GM21528 (cell line): ENCODE results near the gene NEU1.
"Not testable (repeated sequence)": the region's sequence is repeated elsewhere in the genome, so short reads cannot be mapped to it uniquely, and the experiment has no call there.

ENCODE experiments used
- ATAC-seq: cut with Tn5 transposase; IDR thresholded peaks from one replicate; pipeline ENCODE4 v1.9.1; 2021; ENCODE audit warnings: mild to moderate bottlenecking, moderate library complexity; ENCODE audit not compliant: unreplicated experiment, low FRiP score

The NEU1 gene

DNA sequence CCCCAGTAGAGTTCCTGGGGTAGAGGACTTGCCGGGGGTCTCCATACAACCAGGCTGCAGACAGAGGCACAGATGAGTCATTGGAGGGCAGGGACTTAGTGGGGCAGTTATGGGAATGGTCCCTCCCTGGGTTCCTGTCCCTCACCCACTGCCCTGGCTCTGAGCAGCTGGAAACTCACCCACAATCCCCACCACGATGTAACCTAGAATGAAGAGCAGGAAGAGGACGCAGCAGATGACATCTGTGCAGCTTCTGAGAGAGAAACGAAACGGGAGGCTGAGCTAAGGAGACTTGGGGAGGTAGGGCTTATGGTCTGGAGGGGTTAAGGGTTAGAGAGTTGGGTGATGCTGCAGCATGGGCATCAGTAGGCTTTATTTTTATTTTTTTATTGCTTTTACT, 13.3 kb upstream of the NEU1 start:
- no peak for ATAC-seq

DNA sequence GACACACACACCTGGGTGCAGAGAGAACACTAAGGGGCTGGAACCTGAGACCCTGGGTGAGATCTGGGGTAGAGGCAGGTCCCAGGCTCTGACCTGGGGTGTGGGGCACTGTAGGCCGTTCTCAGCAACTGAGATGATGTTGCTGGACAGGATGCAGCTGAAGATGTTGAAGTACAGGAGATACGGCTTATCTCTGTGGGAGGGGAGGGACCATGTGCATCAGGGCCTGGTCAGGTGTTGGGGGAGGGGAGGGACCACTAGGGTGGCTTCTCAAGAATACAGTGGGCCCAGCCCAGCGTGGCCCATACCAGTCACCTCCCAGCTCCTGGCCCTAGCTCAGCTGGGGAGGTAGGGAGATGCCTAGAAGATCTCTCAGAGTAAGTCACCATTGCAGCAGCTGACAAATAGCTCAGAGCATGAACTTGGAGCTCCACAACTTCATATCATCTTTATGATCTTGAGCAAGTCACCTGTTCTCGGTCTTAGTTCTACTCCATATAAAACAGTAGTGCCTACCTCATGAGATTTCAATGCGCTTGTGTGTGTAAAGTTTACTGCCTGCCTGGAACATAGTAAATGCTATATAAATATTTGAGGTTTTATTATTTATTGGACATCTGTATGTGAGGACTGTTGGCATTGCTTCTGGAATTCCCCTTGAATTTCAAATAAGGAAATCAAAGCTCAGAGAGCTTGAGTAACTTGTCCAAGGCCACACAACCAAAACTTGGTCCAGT, 12.4 kb upstream of the NEU1 start:
- no peak for ATAC-seq

DNA sequence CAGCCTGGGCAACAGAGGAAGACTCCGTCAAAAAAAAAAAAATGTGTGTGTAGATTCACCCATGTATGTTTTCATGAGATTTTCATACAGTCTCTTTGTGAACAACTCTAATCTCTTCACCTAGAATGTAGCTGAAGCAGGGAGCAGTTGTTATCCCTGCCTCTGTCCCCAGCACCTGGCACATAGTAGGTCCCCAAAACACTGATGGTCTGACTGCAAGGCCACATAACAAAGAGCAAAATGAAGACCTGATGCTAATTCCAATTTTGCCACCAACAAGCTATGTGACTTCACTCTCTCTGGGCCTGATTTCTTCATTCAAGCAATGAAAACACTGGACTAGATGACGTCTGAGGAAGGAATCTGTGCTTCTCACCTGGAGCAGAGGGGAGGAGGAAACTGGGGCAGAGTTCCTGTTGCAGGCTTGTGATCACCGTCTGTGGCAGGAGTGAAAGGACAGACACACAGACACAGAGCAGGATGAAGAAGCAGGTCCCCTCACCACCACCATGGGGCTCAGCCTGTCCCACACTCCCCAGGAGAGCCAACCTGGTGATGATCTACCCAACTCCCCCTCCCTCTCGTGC, 11.6 kb upstream of the NEU1 start:
- ATAC-seq = no peak

DNA sequence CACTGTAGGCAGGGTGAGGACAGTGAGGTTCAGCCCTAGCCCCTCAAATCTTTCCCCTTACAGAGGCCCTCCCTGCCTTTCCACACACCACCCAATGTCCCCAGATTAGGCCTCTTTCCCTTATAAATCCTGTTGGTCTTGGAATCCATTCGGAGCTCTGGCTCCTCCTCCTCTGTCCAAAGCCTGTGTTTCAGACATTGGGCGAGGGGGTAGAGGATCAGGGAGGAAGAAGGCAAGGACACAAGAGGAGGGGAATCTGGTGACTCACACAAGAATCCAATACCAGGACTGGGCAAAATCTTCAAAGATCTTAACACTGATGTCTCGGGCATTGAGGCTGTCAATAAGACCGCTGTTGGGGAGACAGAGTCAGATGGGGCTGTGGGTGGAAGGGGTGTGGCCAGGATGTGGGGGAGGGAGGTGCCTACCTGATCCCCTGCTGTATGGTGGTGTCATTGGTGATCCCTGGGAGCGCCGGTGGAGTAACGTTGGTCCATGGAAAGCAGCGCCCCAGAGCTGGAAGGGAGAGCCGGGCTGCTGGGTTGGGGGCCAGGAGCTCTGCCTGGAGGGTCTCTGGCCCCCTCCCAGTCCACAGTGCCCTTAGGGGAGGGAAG, 8.5 kb upstream of the NEU1 start:
- no peak for ATAC-seq

DNA sequence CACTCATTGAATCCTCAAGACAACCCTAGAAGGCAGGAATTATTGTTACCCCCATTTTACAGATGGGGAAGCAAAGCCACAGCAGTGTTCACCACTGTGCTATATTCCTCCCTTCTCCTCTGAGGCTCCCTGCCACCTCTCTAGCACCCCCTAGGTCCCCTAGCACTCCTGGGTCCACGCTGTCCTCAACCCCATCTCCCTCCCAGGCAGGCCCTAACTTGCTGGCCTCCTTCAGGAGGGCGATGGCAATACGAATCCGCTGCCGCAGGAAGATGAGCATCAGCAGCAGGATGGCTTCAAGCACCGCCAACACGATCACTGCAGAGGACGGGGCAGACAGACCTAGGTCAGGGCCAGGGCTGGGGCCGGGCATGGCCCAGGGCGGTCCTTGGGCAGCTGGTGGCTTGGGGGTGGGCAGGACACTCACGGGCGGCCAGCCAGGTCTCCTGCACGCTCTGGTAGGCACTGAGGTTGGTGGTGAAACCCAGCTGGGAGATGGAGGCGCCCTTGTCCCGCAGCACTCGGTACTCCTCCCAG, 7.8 kb upstream of the NEU1 start:
- ATAC-seq = no peak

DNA sequence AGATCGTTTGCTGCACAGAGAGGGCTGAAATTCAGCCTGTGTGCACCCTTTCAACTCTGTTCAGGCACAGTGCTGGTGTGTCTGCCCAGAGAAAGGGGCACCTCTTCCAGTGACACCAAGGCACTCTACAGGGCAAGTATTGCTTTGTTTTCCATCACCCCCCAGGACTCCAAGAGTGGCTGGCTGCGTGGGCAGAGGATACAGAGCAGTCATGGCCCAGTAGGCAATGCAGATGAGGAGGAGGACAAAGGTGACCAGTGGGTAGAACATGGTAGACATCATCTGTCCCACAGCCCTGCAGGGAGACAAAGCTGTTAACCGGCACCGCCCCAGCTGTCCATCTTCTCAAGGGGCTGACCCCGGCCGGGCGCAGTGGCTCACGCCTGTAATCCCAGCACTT, 6.7 kb upstream of the NEU1 start:
- no peak for ATAC-seq

DNA sequence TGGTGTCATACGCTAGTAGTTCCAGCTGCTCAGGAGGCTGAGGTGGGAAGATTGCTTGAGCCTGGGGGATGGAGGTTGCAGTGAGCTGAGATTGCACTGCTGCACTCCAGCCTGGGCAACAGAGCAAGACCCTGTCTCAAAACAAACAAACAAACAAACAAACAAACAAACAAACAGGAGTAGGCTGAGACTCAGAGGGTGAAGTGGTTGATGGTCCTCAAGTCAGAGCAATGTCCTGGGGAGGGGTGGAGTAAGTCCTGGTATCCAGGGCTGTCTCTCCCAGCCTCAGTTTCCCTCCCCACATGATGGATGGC, 6.0 kb upstream of the NEU1 start:
- ATAC-seq = not testable (repeated sequence)

DNA sequence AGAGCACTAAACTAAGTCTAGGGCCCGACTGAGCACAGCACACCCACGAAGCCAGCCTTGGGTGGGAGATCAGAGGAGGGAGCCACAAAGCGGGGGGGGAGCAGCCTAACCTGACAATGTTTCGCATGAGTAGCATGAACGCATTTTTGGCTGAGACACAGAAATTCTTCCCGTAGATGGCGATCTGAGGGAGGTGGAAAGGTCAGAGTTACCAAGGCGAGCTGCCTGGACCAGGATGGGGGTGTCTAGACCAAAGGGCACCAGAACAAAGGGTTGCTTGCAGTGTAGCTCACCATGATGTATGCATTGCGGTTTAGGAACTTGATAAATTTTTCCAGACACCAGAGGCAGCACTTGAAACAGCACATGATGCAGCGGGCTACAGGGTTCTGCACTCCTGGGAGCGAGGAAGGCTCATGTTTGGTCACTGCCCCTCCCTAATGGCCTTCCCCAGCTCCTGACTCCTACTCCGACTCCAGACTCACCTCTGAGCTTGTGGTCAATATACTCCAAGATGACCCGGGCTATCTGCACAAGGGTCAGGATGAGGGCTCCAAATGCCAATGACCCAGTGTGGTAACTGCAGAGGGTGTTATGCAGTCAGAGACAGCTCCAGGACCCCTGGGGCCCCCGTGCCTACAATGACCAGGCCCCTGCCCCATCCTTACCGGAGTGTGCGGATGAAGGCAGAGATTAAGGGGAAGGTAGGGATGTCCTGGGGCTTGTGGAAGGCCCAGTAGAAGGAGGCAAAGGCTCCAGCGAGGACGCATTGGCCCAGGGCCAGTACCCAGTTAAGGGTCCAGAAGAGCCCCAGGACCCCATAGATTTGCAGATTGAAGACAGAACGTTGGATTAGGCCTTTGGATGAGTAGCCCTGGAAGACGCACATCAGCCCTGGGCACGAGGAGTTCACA, 2.8 kb upstream of the NEU1 start:
- ATAC-seq = no peak

DNA sequence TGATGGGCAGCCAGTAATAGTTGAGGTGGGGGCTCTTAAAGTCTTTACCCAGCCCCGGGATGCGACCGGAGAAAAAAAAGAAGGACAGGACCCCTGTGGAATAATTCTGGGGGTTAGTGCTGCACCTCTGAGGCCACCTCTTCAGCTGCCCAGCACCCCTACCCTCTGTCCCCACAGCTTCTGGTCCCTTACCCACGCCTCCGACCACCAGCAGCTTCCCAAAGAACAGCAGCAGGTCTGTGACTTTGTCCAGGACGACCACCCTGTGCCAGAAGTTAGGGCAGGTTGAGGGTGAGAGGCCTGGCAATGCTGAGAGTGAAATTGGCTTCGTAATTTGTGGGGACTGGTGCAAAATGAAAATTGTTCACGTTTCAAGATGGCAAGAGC, 2.2 kb upstream of the NEU1 start:
- no peak for ATAC-seq

DNA sequence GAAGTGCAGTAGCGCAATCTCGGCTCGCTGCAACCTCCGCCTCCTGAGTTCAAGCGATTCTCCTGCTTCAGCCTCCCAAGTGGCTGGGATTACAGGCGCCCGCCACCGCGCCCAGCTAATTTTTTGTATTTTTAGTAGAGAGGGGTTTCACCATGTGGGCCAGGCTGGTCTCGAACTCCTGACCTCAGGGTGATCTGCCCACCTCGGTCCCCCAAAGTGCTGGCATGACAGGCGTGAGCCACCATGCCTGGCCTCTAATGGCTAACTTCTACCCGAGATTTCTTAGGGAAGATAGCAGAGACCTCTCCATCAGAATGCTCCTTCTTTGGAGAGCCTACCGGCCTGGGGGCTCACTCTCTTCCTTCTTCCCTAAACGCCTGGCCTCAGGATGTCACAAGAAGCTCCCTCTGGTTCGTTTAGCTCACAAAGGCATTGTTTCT, 1.5 kb upstream of the NEU1 start:
- ATAC-seq = not testable (repeated sequence)

DNA sequence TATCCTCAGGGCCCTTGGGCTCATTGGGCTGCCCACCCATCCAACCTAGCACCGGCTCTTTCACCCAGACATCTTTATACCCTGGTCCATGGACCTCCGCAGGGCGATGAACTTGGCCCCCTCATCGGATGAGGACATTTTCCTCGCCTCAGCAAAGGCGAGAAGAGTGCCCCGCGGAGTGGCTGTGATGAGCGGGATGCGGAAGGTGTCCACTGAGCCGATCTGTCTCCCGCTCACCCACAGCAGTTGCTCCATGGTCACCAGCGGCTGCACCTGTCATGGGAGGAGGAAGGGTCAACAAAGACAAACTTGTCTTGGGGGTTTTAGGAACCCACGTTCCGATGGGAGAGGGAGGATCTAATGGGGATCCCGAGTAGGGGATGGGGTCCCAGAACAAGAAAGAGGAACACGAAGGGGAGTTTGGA, 690 bp downstream of the NEU1 start:
- ATAC-seq = no peak

DNA sequence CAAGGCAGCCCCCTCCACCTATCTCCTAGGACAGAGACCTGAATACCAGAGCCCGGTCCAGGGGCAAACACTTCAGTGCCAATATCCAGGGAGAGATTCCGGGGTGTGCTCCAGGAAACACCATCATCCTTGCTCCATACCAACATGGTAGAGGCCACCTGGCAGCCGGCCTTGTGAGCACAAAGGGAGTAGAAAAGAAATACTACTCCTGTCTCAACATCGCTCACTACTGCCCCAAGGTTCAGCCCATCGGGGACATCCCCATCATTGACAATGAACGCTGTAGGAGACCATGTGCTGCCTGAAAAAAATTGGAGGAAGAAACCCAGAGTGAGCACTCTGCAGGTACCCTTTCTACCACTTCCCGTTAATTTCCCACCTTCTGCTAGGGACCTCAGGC, 1.5 kb downstream of the NEU1 start:
- no peak for ATAC-seq

DNA sequence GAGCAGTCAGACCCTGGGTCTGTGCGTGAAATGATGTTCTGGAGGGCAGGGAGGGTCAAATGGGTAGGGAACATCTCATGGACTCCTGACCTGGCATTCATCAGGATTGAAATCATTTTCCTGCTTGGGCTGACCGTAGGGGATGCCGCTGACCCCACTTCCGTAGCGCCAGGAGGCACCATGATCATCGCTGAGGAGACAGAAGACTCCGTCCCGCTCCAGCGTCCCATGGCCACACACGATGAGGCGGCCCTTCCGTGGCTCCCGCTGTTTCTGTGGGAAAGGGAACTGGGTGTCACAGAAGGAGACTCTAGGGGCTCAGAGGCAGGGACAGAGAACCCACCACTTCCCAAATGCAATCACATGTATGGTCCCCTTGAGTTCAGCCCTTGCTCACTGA, 2.3 kb downstream of the NEU1 start:
- ATAC-seq = no peak

DNA sequence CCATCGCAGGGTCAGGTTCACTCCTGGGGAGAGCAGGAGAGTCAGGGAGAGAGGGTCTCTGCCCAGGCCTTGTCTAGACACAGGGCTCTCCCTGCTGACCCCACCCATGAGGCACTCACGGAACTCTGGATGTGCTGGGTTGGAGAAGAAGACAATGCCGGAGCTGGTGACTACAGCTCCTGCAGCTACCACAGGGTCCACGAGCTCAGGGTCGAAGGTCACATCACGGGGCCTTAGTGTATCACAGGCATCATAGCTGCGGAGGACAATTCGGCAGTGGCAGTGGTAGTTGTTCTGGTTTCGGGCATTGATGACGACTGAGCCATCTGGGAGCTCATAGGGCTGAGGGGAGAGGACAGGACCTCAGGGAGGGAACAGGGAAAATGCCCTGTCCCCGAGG, 2.7 kb downstream of the NEU1 start:
- ATAC-seq = no peak

DNA sequence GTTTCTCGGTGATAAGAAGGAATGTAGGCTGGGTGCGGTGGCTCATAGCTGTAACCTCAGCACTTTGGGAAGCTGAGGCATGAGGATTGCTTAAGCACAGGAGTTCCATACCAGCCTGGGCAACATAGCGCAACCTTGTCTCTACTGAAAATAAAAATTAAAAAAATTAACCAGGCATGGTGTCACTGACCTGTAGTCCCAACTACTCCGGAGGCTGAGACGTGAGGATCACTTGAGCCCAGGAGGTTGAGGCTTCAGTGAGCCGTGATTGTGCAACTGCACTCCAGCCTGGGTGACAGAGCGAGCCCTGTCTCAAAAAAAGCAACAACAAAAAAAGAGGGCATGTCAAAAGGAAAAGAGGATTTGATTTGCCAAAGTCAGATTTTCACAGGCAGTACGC, 3.9 kb downstream of the NEU1 start:
- ATAC-seq = no peak

DNA sequence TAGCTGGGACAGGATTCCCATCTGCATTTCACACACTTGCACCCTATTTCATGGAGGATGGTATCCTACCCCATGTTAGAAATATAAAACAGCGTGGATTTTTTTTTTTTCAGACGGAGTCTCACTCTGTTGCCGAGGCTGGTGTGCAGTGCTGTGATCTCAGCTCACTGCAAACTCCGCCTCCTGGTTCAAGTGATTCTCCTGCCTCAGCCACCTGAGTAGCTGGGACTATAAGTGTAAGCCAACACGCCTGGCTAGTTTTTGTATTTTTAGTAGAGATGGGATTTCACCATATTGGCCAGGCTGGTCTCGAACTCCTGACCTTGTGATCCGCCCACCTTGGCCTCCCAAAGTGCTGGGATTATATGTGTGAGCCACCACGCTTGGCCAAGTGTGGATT, 4.8 kb downstream of the NEU1 start:
- ATAC-seq = not testable (repeated sequence)

DNA sequence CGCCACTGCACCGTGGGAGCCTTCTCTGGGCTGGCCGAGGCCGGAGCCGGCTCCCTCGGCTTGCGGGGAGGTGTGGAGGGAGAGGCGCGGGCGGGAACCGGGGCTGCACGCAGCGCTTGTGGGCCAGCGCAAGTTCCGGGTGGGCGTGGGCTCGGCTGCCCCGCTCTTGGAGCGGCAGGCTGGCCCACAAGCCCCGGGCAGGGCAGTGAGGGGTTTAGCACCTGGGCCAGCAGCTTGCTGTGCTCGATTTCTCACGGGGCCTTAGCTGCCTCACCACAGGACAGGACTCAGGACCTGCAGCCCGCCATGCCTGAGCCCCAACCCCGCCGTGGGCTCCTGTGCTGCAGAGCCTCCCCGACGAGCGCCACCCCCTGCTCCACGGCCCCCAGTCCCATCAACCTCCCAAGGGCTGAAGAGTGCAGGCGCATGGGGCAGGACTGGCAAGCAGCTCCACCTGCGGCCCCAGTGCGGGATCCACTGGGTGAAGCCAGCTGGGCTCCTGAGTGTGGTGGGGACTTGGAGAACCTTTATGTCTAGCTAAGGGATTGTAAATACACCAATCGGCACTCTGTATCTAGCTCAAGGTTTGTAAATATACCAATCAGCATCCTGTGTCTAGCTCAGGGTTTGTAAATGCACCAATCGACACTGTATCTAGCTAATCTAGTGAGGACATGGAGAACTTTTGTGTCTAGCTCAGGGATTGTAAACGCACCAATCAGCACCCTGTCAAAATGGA, 10.5 kb downstream of the NEU1 start:
- not testable (repeated sequence) for ATAC-seq

DNA sequence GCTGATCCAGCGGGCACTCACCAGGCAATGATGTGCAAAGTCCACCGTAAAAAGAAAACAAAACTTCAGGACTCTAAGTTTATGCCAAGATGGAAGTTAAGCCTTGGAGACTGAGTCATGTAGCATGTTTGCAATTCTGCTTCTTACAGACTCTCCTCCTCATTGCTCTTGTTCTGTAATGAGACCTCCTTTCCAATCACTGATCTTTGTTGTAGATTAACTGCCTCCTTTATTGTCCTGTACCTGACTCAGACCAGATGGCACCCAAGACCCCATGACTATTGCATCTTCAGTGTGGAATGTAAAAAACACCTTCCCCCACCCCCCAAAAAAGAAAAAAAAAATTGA, 11.2 kb downstream of the NEU1 start:
- no peak for ATAC-seq

DNA sequence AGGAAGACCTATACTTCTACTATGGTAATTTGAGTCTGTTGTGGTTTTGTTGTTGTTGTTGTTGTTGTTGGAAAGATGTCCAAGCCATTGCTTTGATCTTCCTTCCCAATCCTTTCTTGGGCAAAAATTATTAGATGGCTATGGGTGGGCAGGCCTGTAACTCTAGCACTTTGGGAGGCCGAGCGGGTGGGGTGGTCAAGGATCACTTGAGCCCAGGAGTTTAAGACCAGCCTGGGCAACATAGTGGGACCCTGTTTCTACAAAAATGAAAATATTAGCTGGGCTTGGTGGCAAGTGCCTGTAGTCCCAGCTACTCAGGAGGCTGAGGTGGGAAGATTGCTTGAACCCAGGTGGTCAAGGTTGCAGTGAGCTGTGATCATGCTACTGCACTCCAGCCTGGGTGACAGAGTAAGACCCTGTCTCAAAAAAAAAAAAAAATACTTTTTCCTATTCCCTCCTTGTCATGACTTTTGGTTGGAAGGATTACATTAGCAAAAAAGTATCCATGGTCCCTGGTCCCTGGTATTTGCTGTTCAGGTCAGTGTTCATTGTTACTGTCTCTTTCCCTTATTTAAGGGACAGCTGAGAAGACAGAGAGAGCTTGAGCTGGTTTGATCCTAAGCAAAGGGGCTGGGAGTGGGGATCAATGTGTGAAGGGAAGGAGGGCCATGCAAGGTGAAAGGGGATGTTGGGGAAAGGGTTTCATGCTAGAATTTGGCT, 11.7 kb downstream of the NEU1 start:
- no peak for ATAC-seq
